ENCODE results near the gene CAMK2B.

Gene CAMK2B

GRCh38 chr7:44325201-44325671 lies at the start of gene CAMK2B:
TSS of gene CAMK2B (minus strand) at chr7:44325594. CDS start at chr7:44325421, 173 bp downstream.
- DNase-seq: peak in 7 of 58 donors; percentile 36 to 58 (median 44)

- no peak for DNase-seq
Measured at GRCh38 chr7:44374007-44374763, 48.8 kb upstream of the CAMK2B start.

DNA sequence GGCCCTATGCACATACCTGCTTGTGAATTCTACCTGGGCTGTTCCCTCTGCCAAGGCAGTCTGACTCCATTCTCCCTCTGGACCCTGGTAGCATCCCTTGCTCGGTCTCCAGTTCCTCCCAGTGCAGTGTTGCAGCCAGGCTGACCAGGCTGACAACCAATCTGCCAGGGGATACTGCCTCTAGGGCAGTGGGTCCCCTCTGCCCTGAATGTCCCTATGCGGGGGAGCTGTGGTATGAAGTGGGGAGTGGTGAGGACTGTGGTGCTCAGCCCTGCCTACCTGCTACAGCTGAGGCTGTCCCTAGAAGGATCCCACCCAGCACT lies 48.0 kb upstream of the CAMK2B start:
- no peak for DNase-seq

GRCh38 chr7:44372560-44373417 lies 47.4 kb upstream of the CAMK2B start:
- DNase-seq: no peak

DNA sequence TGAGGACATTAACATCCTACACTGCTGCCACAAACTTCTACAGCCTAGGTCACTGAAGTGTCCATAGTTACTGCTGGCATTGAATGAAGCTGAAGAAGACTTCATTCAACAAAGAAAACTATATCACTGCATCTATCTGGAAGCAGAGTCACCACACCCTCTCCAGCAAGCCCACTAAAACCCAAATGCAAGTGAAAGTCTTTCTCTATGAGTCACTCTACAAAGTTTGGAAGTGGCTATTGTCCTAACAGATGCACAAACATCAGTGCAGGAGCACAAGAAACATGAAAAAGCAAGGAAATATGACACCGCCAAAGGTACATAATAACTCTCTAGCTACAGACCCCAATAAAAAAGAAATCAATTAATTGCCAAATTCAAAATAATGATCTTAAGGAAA lies 43.5 kb upstream of the CAMK2B start:
- no peak for DNase-seq

- DNase-seq: no peak
Measured at GRCh38 chr7:44368455-44368854, 43.1 kb upstream of the CAMK2B start.

GRCh38 chr7:44367475-44368043 lies 42.2 kb upstream of the CAMK2B start:
- no peak for DNase-seq

DNA sequence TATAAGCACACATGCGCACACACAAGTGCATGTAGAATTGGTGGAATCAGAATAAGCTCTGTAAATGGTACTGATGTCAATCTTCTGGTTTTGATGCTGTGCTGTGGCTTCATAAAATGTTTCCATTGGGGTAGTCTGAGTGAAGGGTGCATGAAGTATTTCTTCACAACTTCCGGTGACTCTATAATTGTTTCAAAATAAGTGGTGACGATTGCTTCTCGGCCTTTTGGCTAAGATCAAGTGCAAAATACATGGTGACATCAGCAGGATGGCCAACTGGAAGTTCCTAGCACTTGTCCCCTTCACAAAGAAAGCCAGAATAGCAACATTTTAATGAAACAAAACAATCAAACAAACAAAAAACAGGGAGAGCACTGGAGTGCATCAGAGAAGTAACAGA lies 41.6 kb upstream of the CAMK2B start:
- no peak for DNase-seq

DNA sequence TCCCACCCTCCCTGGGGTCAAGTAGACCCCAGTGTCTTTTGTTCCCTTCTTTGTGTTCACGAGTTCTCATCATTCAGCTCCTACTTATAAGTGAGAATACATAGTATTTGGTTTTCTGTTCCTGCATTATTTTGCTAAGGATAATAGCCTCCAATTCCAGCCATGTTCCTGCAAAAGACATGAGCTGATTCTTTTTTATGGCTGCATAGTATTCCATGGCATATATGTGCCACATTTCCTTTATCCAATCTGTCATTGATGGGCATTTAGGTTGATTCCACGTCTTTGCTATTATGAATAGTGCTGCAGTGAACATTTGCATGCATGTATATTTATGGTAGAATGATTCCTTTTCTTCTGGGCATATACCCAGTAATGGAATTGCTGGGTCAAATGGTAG lies 28.3 kb upstream of the CAMK2B start:
- no peak for DNase-seq

DNA sequence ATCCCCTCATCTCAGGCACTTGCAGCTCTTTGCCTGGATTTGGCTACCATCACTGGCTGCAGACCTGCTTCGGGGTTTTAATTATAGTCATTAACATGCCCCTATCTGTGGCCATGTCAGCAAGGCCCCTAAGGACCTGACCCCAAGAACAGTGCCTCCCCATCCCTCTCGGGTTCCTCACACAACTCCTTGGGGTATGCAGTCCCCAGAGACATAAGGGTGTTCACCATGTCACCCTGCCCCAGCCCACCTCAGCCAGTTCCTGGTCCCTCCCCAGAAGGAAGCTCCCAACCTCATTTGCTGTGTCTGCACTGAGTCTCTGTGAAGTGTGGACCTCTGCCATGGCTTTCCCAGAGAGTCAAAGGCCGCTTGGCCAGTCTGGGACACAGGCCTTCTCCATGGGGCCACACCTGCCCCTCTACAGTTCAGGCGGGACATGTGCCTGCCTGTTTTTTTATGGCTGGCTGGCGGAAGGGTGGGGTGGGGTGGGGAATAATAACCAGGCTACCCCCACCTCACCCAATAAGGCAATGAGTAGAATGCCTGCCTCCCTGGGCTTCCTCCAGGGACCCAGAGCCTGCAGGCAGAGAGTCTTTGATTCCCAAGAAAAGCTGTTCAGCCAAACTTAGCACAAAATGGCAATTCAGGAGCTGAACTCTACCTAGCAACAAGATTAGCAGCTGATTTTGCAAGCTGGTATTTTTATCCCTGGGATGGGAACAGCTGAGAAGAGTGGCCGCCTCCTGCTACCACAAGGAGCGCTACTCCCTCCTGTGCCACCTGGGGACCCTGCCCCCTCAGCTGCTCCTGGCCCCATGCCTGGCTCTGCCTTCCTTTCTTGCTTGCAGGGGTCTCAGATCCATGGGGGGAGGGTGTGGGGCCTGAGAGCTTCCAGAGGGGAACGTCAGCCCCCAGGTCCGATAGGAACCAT lies 23.7 kb upstream of the CAMK2B start:
- DNase-seq: peak in 2 of 58 donors; percentile 12 to 36

GRCh38 chr7:44348300-44348699 lies 22.9 kb upstream of the CAMK2B start:
- no peak for DNase-seq

GRCh38 chr7:44347546-44348114 lies 22.2 kb upstream of the CAMK2B start:
- DNase-seq: no peak

- DNase-seq: no peak
Measured at GRCh38 chr7:44346063-44346462, 20.7 kb upstream of the CAMK2B start.

GRCh38 chr7:44341401-44341800 lies 16.0 kb upstream of the CAMK2B start:
- DNase-seq: no peak

GRCh38 chr7:44338600-44338999 lies 13.2 kb upstream of the CAMK2B start:
- DNase-seq: no peak

GRCh38 chr7:44336491-44336890 lies 11.1 kb upstream of the CAMK2B start:
- no peak for DNase-seq

DNA sequence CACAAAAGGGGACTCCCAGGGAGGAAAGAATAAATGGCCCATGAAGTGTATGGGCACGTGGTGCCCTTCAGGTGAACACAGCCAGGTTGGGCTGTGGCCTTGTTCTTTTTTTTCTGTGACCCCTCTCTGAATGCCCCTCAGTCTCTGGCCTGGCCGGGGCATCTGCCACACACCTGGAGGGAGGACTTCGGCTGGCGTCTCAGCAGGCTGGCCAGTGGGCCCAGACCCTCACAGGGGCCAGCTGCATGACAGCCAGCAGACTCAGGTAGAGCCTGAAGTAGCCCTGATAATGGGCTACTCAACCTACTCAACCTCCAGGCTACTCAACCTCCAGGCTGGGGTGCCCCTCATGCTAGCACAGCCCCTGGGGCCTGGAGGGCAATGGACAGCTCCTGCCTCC lies 9.8 kb upstream of the CAMK2B start:
- DNase-seq: no peak

GRCh38 chr7:44334734-44335097 lies 9.3 kb upstream of the CAMK2B start:
- no peak for DNase-seq

DNA sequence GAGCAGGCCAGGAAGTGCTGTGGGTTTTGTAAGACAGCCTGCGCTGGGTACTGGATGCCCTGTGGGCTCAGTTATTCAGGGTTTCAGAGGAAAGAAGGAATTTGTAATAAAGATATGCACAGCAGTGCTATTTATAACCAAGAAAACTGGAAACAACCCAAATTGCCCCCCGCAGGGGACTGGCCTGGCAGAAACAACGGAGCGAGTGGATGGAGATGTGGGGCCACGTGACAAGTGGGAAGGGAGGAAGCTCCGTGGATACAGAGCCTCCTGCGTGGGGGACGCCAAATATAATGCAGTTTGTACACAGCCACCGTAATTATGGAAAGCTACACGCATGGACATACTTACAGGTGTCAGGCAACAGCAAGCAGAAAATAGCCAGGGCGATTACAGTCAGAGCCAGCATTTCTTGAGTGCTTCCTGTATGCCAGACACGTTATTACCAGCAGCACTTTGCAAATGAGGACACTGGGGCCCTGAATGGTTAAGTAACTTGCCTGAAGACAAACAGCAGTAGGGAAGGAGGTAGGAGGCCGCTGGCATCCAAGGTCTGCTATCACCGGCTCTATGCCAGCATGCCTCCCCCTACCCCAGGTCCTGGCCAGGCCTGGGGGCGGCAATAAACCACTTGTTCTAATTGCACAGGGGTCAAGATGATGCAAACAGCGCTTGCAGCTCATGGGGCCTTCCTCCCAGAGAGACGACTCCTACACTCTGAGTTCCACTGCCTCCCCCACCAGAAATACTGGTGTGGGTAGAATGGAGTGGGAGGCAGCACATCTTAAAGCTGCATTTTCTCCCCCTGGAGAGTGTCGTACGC lies 8.7 kb upstream of the CAMK2B start:
- peak in 35 of 58 donors; percentile 27 to 85 (median 62) for DNase-seq

- DNase-seq: no peak
Measured at GRCh38 chr7:44331682-44332081, 6.3 kb upstream of the CAMK2B start.
